Dedifferentiated amniotic fluid mesenchymal stem cell (primary cell): Measurements from ENCODE around the gene TRHDE.

Experiments
- DNase-seq: peaks from one replicate; pipeline ENCODE4 v3.0.0-alpha.2; 2016; ENCODE audit errors: extremely low spot score

Gene TRHDE

DNA sequence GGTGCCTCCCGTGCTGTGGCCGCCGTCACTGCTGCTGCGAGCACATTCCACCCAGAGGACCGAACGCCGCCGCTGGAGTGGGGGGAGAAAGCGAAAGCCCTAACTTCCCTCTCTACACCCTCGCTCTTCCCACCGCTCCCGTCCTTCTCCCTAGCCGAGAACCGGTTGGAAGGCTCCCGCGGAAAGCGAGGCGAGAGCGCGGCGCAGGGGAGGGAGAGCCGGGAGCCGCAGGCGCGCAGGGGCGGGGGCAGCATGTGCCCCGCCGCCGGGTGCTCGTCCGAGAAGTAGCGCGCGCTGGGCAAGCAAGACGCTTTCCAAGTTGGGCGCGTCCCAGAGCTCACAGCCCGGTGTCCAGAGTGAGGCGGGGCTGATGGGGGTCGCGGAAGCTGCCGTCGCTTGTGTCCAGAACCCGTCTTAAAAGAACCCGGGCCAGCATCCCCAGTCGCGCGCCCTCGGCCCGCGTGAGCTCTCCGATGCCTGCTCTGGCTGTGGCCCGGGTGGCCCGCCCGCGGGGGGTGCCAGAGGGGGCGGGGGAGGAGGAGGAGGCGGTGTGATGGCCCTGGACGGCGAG lies at the start of gene TRHDE:
Gene TRHDE, plus strand, starts transcription at position 280 of the 571 bp plus-strand sequence. Its CDS starts 274 bp downstream, at position 554.
- DNase-seq: peak; percentile 46

DNA sequence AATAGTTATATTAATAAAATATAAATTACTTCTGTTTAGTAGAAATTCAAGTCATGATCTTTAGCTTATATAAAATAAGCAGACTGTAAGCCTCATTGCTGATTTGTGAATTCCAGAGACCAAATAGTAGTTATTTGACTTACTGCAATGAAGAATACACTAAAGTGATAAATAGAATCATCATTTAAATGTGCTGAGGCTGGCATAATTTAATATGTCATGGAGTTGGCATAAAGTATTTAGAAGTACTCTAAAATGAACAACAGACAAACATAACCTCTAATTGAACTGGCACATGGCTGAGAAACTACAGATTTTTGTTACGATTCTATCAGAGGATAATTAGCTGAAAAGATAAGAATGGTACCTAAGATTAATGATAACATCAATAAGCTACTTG lies 45.7 kb upstream of the TRHDE start:
- no peak for DNase-seq

GRCh38 chr12:72228424-72228823 lies 43.7 kb upstream of the TRHDE start:
- DNase-seq: no peak

- DNase-seq: peak; percentile 67
Measured at GRCh38 chr12:72230589-72230988, 41.6 kb upstream of the TRHDE start.

GRCh38 chr12:72234886-72235285 lies 37.3 kb upstream of the TRHDE start:
- no peak for DNase-seq

DNA sequence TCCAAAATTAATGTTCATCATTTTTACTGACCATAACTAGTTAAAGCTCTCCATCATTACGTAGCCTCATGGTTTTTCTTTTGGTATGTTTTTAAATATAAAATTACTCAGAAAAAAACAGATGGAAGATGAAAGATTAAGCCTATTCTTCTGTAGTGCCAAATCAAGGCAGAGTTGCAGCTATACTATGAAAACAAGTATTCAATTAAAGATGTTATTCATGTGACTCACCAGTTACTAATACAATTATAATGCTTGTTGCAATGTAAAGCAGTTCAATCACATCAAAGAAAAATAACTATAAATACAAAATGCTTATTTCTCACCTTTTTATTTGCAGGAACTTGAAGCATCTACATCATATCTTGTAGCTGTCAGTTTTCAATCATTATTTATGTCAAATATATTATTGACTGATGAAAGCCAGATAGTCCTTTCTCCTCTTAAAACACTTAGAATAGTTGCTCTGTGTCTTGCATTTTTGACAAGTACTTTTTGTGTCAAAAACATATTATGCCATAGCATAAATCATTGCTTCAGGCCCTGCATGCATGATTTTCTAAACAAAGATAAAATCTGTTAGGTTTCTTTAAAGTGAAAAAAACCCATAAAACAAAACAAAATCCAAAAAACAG lies 36.0 kb upstream of the TRHDE start:
- no peak for DNase-seq

GRCh38 chr12:72241552-72241951 lies 30.6 kb upstream of the TRHDE start:
- DNase-seq: no peak

DNA sequence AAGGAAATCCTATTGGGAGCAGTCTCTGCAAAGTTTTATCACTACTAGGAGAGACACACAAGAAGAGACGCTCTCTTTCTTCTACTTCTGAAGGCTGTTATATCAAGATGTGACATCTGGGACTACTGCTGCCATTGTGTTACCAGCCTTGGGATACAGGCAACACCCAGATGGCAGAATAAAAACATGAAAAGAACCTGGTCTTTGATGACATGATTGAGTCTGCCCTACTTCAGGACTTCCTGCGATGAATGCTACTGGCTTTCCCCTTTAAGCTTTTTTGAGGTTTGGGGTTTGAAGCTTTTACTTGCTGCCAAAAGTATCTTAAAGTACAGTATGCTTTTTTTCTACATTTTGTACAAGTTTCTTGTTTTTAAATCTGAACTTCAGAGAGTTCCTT lies 29.2 kb upstream of the TRHDE start:
- DNase-seq: no peak

DNA sequence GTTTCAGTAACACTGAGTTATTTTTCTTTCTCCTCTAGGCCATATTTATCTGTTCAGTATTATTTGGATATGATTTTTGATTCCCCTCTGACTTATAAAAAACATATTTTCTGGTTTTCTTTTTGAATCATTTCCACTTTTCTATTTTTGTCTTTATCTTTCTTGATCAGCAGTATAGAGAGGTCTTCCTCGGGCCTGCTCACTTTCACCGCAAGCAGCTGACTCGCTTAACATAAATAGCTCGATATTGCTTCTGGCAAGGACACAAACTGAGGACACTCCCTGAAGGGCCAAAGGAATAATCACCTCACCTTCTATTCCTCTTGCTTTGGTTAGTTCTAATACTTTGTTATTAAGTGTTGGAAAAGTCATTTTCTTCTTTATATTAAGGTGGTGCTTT lies 25.8 kb upstream of the TRHDE start:
- no peak for DNase-seq

- DNase-seq: no peak
Measured at GRCh38 chr12:72250346-72250745, 21.8 kb upstream of the TRHDE start.

- DNase-seq: no peak
Measured at GRCh38 chr12:72256725-72257124, 15.4 kb upstream of the TRHDE start.

GRCh38 chr12:72261885-72262284 lies 10.3 kb upstream of the TRHDE start:
- no peak for DNase-seq

- peak; percentile 52 for DNase-seq
Measured at GRCh38 chr12:72264548-72265175, 7.5 kb upstream of the TRHDE start.

GRCh38 chr12:72267974-72268373 lies 4.2 kb upstream of the TRHDE start:
- DNase-seq: no peak

DNA sequence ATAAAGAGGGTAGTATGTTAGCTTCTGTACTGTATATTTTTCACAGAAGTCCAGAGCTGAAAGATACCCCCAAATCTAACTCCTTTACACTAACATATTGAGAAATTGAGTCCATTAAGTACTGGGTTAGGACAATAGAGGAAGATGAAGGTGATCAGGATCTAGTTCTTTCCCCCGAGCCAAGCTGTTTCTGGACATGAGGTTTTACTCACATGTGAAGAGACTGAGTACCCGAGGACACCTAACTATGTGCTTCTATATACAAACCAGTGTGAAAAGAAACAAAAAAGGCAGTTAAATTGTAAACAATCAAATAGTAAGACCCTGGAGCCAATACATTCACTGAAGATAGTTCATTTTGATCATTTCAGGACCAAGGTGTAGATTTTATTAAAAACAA lies 3.8 kb upstream of the TRHDE start:
- no peak for DNase-seq

DNA sequence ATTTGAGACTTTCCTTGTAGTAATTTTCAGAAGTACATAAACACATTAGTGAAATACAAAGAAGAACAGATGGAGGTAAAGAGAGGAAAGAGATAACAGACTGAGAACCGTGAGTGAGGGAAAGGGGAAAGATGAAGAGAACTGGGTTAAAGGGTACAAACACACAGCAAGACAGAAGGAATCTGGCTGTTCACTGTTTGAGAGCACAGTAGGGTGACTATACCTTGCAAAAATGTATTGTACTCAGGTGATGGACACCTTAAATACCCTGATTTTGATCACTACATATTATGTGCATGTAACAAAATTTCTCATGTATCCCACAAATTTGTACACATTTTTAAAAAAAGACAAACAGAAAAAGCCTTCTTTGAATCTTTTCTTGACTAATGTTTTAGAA lies 2.7 kb upstream of the TRHDE start:
- no peak for DNase-seq

GRCh38 chr12:72270246-72270645 lies 1.9 kb upstream of the TRHDE start:
- no peak for DNase-seq

DNA sequence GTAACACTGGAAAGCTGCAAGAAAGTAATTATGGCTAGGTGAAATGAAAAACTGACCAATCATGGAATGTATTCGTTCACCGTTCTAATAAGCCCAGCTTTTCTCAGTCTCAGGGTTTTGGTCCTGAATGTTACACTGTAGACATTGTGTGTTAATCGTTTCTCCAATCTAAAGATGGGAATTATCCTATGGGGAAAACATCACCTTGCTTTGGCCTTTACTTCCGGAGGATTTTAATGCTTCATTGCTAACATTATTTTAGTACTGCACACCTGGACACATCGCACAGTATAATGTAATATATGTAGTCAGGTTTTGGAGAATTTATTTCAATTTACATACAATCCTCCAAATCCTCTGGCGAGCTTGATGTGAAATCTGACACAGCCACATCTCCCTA lies 1.2 kb upstream of the TRHDE start:
- no peak for DNase-seq

- peak; percentile 33 for DNase-seq
Measured at GRCh38 chr12:72271451-72272090, 599 bp upstream of the TRHDE start.

DNA sequence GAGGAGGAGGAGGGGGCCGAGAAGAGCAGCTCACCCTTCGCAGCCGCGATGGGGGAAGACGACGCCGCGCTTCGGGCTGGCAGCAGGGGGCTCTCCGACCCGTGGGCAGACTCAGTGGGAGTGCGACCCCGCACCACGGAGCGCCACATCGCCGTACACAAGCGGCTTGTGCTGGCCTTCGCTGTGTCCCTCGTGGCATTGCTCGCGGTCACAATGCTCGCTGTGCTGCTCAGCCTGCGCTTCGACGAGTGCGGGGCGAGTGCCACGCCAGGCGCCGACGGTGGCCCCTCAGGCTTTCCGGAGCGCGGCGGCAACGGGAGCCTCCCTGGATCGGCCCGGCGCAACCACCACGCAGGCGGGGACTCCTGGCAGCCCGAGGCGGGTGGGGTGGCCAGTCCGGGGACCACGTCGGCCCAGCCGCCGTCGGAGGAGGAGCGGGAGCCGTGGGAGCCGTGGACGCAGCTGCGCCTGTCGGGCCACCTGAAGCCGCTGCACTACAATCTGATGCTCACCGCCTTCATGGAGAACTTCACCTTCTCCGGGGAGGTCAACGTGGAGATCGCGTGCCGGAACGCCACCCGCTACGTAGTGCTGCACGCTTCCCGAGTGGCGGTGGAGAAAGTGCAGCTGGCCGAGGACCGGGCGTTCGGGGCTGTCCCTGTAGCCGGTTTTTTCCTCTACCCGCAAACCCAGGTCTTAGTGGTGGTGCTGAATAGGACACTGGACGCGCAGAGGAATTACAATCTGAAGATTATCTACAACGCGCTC lies 745 bp downstream of the TRHDE start:
- DNase-seq: no peak

DNA sequence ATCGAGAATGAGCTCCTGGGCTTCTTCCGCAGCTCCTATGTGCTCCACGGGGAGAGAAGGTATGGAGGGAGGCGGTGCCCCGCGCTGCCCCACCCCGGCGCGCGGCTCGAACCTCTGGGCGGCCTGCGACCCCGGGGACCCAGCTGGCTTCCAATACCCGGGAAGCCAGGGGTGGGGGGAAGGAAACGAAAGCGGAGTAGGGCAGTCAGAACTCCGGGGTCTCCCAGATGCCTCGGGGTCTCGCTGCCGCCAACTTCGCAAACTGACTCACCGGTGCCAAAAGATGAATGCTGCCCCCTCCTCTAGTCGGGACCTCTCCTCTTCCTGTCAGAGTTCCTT lies 1.3 kb downstream of the TRHDE start:
- no peak for DNase-seq

- no peak for DNase-seq
Measured at GRCh38 chr12:72273851-72274351, 1.7 kb downstream of the TRHDE start.
